HFFc6 (cell line): ENCODE measurements around the gene UTRN. TPM values are rescaled to one million over a fixed set of nuclear protein-coding genes. Genes with fewer than 3 reads are reported as not detected.
A peak's percentile ranks its signal among the peaks of the same experiment; 100 is the strongest.

Experiments used
- DNase-seq: peaks from one replicate; pipeline ENCODE4 v3.0.0-alpha.2; 2018
- H3K27ac Mint-ChIP-seq: 2 replicates; pipeline ENCODE4 v1.8.0; 2020; ENCODE audit warnings: mild to moderate bottlenecking, mixed read lengths
- H3K27me3 Mint-ChIP-seq: 2 replicates; pipeline ENCODE4 v1.8.0; 2021; ENCODE audit warnings: mild to moderate bottlenecking, moderate library complexity, mixed read lengths; ENCODE audit not compliant: insufficient read depth
- H3K36me3 Mint-ChIP-seq: 2 replicates; pipeline ENCODE4 v1.8.0; 2021; ENCODE audit warnings: low read depth, mixed read lengths
- H3K4me1 Mint-ChIP-seq: 2 replicates; pipeline ENCODE4 v1.8.0; 2020; ENCODE audit warnings: low read depth, mixed read lengths
- H3K4me3 Mint-ChIP-seq: 2 replicates; pipeline ENCODE4 v1.8.0; 2020; ENCODE audit warnings: mild to moderate bottlenecking, moderate library complexity, mixed read lengths
- H3K9me3 Mint-ChIP-seq: 2 replicates; pipeline ENCODE4 v1.8.0; 2020; ENCODE audit warnings: mild to moderate bottlenecking, mixed read lengths
- total RNA-seq, 6 experiments: library from RNA; stranded (reverse); fragmentation: NEBNext Ultra II Directional; extraction: Animal tissue kit (Norgen Biotek cat#: 25700); gene quantifications; 2 replicates in 1 of 6; 3 replicates in 5 of 6; pipeline ENCODE4 v1.2.3, GENCODE V29; 2021
- TF ChIP-seq, protein P1 (sequence below): fragments of 200-600 bp; sonication (generic); IDR thresholded peaks from 2 replicates; pipeline ENCODE4 v1.5.0; 2021; ENCODE audit warnings: antibody characterized with exemption, mild to moderate bottlenecking

UTRN gene
- total RNA-seq, 6 experiments from 2014 or later: 99.6 to 116 (median 109) TPM

DNA sequence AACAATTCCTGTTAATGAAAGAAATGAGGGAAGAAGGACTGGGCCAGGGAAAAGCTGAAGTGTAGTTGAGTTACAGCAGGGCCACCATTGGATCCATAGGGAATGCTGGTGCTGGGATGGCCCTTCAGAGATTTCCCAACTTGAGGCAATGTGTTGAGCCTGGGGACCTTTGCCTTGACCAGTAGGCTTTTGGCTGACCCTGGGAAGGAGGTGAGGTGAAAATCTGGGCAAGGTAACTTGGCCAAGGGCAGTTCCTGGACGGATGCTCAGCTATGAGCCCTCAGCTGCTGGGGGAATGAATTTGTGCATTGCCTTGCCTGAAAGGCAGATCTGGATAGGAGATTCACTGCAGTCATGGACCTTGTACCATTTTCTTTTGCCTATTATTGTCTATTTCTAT is 20.4 kb downstream of the UTRN start:
- DNase-seq: no peak
- TF ChIP-seq, protein P1, sequence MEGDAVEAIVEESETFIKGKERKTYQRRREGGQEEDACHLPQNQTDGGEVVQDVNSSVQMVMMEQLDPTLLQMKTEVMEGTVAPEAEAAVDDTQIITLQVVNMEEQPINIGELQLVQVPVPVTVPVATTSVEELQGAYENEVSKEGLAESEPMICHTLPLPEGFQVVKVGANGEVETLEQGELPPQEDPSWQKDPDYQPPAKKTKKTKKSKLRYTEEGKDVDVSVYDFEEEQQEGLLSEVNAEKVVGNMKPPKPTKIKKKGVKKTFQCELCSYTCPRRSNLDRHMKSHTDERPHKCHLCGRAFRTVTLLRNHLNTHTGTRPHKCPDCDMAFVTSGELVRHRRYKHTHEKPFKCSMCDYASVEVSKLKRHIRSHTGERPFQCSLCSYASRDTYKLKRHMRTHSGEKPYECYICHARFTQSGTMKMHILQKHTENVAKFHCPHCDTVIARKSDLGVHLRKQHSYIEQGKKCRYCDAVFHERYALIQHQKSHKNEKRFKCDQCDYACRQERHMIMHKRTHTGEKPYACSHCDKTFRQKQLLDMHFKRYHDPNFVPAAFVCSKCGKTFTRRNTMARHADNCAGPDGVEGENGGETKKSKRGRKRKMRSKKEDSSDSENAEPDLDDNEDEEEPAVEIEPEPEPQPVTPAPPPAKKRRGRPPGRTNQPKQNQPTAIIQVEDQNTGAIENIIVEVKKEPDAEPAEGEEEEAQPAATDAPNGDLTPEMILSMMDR: no peak
- Mint-ChIP-seq H3K27me3 (peaks cover 1% of the 10 kb centered on the region; the same call in 1 of the 2 replicates), H3K4me3 (peak overlapping the region; percentile 72), H3K9me3 (no peaks in the 10 kb centered on the region), H3K36me3 (peaks cover 43% of the 10 kb centered on the region), H3K4me1 (peaks cover 47% of the 10 kb centered on the region), H3K27ac (peak overlapping the region; percentile 87)

DNA sequence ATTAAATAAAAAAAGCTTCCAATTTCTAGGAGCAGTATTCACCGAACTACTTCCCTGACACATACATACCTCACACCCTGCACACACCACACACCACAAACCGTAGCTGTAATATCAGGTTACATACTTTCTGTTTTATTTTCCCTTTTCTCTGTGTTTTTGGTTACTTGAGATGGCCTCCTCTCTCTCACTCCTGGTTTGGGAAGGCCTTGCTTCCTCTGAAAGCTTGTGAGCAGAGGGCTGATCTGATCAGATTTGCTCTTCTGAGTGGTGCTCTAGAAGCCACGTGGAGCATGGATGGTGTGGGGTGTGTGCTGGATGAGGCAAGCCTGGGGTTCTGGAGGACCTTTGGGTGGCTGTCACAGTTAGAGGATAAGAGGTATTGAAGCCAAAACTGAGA is 20.9 kb downstream of the UTRN start:
- Mint-ChIP-seq H3K4me3 (peak overlapping the region; percentile 72), H3K27ac (peak overlapping the region; percentile 87), H3K36me3 (peaks cover 43% of the 10 kb centered on the region), H3K9me3 (no peaks in the 10 kb centered on the region), H3K27me3 (peaks cover 1% of the 10 kb centered on the region; the same call in 1 of the 2 replicates), H3K4me1 (peaks cover 47% of the 10 kb centered on the region)
- DNase-seq: peak; percentile 43
- TF ChIP-seq, protein P1: no peak

DNA sequence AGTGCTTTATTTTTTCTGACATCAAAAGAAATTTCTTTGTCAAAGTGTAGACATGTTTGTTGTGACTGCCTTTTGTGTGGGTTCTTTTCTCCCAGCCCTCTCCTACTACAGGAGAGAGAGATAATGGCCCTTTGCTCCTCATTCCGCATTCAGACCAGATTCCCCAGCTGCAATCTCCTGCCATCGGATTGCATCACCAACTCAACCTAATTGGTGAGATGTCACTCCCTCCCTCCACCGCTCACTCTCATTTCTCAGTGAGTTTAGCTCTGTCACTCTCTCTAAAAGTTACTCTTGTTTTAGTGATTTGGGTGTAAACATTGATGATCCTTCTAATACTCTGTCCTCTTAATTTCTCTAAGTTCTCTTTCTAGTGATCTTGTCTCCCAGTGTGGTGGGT is 22.7 kb downstream of the UTRN start:
- H3K36me3 Mint-ChIP-seq: peaks cover 35% of the 10 kb centered on the region
- H3K4me1 Mint-ChIP-seq: peaks cover 37% of the 10 kb centered on the region
- H3K9me3 Mint-ChIP-seq: no peaks in the 10 kb centered on the region
- TF ChIP-seq, protein P1: no peak
- no peak overlapping the region for H3K4me3 Mint-ChIP-seq
- no peak for DNase-seq
- H3K27me3 Mint-ChIP-seq: peaks cover 1% of the 10 kb centered on the region; the same call in 1 of the 2 replicates
- no peak overlapping the region for H3K27ac Mint-ChIP-seq

DNA sequence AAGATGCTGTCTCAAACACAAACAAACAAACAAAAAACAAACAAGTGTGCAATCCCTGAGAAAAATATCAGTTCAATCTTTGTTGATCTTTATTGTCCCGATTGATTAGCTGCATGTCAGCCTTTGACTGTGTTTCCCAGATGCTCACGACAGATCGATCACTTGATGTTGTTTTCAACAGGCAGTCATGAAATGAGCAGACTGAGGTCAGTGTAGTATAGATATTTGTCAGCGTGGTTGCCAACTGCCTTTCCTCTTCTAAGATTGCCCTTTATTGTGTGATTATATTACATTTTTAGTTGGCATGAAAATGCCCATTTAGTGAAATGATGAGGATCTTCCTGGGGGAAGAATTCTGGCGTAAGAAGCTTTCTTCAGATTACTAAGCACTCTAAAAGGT is 25.6 kb downstream of the UTRN start:
- H3K4me1 Mint-ChIP-seq: peaks cover 36% of the 10 kb centered on the region
- no peak for DNase-seq
- H3K27ac Mint-ChIP-seq: no peak overlapping the region
- no peak overlapping the region for H3K4me3 Mint-ChIP-seq
- TF ChIP-seq, protein P1: no peak
- no peaks in the 10 kb centered on the region; the same call in 1 of the 2 replicates for H3K27me3 Mint-ChIP-seq
- H3K9me3 Mint-ChIP-seq: no peaks in the 10 kb centered on the region
- peaks cover 34% of the 10 kb centered on the region for H3K36me3 Mint-ChIP-seq

DNA sequence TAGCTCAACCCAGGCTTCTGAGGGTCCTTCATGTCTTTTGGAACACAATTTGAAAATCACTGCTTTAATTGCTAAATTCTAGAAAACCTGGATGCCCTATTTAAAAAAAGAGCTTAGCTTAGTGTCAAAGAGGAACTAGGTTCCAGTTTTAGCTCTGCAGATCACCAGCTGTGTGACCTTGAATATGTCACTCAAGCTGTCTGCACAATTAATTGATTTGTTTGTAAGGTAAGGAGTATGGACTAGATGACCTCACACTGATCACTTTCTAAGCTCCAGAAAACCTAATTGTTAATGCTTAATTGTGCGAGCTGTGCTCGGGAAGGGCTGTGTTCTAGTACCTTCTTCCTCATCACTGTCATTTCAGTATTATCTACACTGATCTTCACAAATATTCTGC is 26.2 kb downstream of the UTRN start:
- H3K4me1 Mint-ChIP-seq: peaks cover 36% of the 10 kb centered on the region
- no peak overlapping the region for H3K4me3 Mint-ChIP-seq
- H3K27me3 Mint-ChIP-seq: no peaks in the 10 kb centered on the region; the same call in 1 of the 2 replicates
- TF ChIP-seq, protein P1: no peak
- peaks cover 29% of the 10 kb centered on the region for H3K36me3 Mint-ChIP-seq
- no peak for DNase-seq
- no peak overlapping the region for H3K27ac Mint-ChIP-seq
- no peaks in the 10 kb centered on the region for H3K9me3 Mint-ChIP-seq
